ENCODE data around the gene RMI1.
"Not testable (repeated sequence)": the region's sequence is repeated elsewhere in the genome, so short reads cannot be mapped to it uniquely, and the experiment has no call there.

DNA sequence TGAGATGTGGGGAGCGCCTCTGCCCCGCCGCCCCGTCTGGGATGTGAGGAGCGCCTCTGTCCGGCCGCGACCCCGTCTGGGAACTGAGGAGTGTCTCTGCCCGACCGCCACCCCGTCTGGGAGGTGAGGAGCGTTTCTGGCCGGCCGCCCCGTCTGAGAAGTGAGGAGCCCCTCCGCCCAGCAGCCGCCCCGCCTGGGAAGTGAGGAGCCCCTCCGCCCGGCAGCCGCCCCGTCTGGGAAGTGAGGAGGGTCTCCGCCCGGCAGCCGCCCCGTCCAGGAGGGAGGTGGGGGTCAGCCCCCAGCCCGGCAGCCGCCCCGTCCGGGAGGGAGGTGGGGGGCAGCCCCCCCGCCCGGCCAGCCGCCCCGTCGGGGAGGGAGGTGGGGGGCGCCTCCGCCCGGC is 32.5 kb upstream of the RMI1 start:
- TF ChIP-seq, protein P1, sequence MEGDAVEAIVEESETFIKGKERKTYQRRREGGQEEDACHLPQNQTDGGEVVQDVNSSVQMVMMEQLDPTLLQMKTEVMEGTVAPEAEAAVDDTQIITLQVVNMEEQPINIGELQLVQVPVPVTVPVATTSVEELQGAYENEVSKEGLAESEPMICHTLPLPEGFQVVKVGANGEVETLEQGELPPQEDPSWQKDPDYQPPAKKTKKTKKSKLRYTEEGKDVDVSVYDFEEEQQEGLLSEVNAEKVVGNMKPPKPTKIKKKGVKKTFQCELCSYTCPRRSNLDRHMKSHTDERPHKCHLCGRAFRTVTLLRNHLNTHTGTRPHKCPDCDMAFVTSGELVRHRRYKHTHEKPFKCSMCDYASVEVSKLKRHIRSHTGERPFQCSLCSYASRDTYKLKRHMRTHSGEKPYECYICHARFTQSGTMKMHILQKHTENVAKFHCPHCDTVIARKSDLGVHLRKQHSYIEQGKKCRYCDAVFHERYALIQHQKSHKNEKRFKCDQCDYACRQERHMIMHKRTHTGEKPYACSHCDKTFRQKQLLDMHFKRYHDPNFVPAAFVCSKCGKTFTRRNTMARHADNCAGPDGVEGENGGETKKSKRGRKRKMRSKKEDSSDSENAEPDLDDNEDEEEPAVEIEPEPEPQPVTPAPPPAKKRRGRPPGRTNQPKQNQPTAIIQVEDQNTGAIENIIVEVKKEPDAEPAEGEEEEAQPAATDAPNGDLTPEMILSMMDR (IDR thresholded peaks at IDR 0.05; ENCODE audit: low read depth, low read length), result not testable (repeated sequence)
- TF ChIP-seq EZH2phosphoT487 (IDR thresholded peaks at IDR 0.05; ENCODE audit: low read depth), result not testable (repeated sequence)
